Stomach (tissue), 9 donors: ENCODE data around the gene SPTLC1. TPM values are rescaled to one million over a fixed set of nuclear protein-coding genes. Genes with fewer than 3 reads are reported as not detected.
"Not testable (repeated sequence)": the region's sequence is repeated elsewhere in the genome, so short reads cannot be mapped to it uniquely, and the experiment has no call there.

Source experiments
- DNase-seq, 2 donors: peaks; one replicate each; pipeline versions ENCODE4 v3.0.0 to v3.0.0-alpha.2; 2013 to 2019
- H3K27ac ChIP-seq, 5 donors: fragments of 200-600 bp in 4 of 5; sonication (generic) in 4 of 5; one replicate each; pipeline ENCODE4 v1.5.1; 2013 to 2019; ENCODE audit warnings: mild to moderate bottlenecking in 1 of 5, moderate library complexity in 1 of 5
- H3K27me3 ChIP-seq, 3 donors: fragments of 200-600 bp; sonication (generic); one replicate each; pipeline ENCODE4 v1.5.1; 2017 to 2019; ENCODE audit warnings: mixed run types in 1 of 3
- H3K36me3 ChIP-seq, 4 donors: fragments of 200-600 bp; sonication (generic); 1 replicate in 3 of 4; 2 replicates in 1 of 4; pipeline ENCODE4 v1.5.1; 2016 to 2019
- H3K4me1 ChIP-seq, 4 donors: fragments of 200-600 bp; sonication (generic); one replicate each; pipeline ENCODE4 v1.5.1; 2016 to 2019
- H3K4me3 ChIP-seq, 4 donors: fragments of 200-600 bp; sonication (generic) in 3 of 4; one replicate each; pipeline ENCODE4 v1.5.1; 2016 to 2019; ENCODE audit warnings: mild to moderate bottlenecking in 1 of 4
- H3K9me3 ChIP-seq, 4 donors: fragments of 200-600 bp; sonication (generic); one replicate each; pipeline ENCODE4 v1.5.1; 2016 to 2019
- CTCF ChIP-seq, 7 experiments: fragments of 450-650 bp in 4 of 7; fragments of 200-600 bp in 3 of 7; sonication (generic) in 3 of 7; IDR thresholded peaks; one replicate each; pipeline ENCODE4 v1.5.1; 2016 to 2019; ENCODE audit warnings: antibody characterized with exemption in 7 of 7, control low read depth in 2 of 7, mild to moderate bottlenecking in 1 of 7
- EP300 ChIP-seq: sonication (generic); formaldehyde crosslinking; IDR thresholded peaks from one replicate; pipeline ENCODE4 v1.6.1; 2017; ENCODE audit warnings: antibody characterized with exemption
- POLR2A ChIP-seq, 4 donors: fragments of 450-650 bp; IDR thresholded peaks; one replicate each; pipeline ENCODE4 v1.6.1; 2016; ENCODE audit warnings: antibody characterized with exemption in 4 of 4, control low read depth in 2 of 4, mild to moderate bottlenecking in 1 of 4, moderate library complexity in 1 of 4
- POLR2AphosphoS5 ChIP-seq, 3 donors: sonication (generic); formaldehyde crosslinking; IDR thresholded peaks; one replicate each; pipeline ENCODE4 v1.6.1; 2016; ENCODE audit warnings: antibody characterized with exemption in 3 of 3
- WGBS, 5 donors: extraction: QIAGEN DNeasy Blood & Tissue Kit in 3 of 5; methylation state at CpG; one replicate each; pipeline versions ENCODE4 v1.1.5 to v1.1.7; 2013 to 2018; 5-methylcytosine and 5-hydroxymethylcytosine counted together
- intact Hi-C: fragments of 100-400 bp; cut with DNase I; formaldehyde crosslinking; loops from one replicate; pipeline ENCODE4 v1.15.1; 2023; ENCODE audit warnings: low total_unique reads
- polyA plus RNA-seq, 3 donors: library from polyadenylated mRNA; stranded (reverse); fragments of 200-250 nt; gene quantifications; one replicate each; pipeline ENCODE4 v1.2.3, GENCODE V29; 2013
- total RNA-seq, 5 donors: library from RNA; depleted of rRNA; stranded (reverse); fragments of >200 nt; gene quantifications; one replicate each; pipeline versions ENCODE4 v1.1.0 to v1.2.3, GENCODE V29; 2014 to 2016
- donor health status: healthy with polysubstance abuse.
- donor health status: Bipolar disorder and iron deficiency.
- donor health status: healthy.

The SPTLC1 gene
- total and polyA plus RNA-seq, 8 donors = 14.4 to 157 (median 49.2) TPM

- Histone ChIP-seq H3K36me3 (no peaks in the 10 kb centered on the region), H3K27ac (no peak overlapping the region), H3K9me3 (peaks cover 0 to 5% (median 2%) of the 10 kb centered on the region in 4 donors), H3K4me1 (no peaks in the 10 kb centered on the region), H3K4me3 (no peak overlapping the region), H3K27me3 (peaks cover 0 to 4% (median 0%) of the 10 kb centered on the region in 3 donors)
- WGBS, 5 donors = 75 to 88% (median 80%) methylated on average over 4 of the region's 4 CpGs
- no peak for DNase-seq
- intact Hi-C loops = no loop called here
- TF ChIP-seq CTCF (IDR thresholded peaks at IDR 0.05) (no peak), POLR2A (IDR thresholded peaks at IDR 0.05) (no peak), EP300 (no peak), POLR2AphosphoS5 (IDR thresholded peaks at IDR 0.05) (no peak)
Observed at GRCh38 chr9:92163276-92163675, 48.1 kb upstream of the SPTLC1 start.

- intact Hi-C loops = no loop called here
Observed at GRCh38 chr9:92160786-92161185, 45.6 kb upstream of the SPTLC1 start.

GRCh38 chr9:92159058-92159457 is 43.8 kb upstream of the SPTLC1 start:
- no peak for TF ChIP-seq POLR2A (IDR thresholded peaks at IDR 0.05)
- TF ChIP-seq POLR2AphosphoS5 (IDR thresholded peaks at IDR 0.05) = no peak
- no peak for TF ChIP-seq CTCF (IDR thresholded peaks at IDR 0.05)
- no peak for TF ChIP-seq EP300
- H3K4me3 ChIP-seq = no peak overlapping the region
- H3K9me3 ChIP-seq = no peaks in the 10 kb centered on the region
- intact Hi-C loops = no loop called here
- H3K4me1 ChIP-seq = no peaks in the 10 kb centered on the region
- peaks cover 0 to 4% (median 0%) of the 10 kb centered on the region in 3 donors for H3K27me3 ChIP-seq
- 76 to 85% (median 80%) methylated on average over 5 of the region's 5 CpGs for WGBS, 5 donors
- H3K27ac ChIP-seq = no peak overlapping the region
- H3K36me3 ChIP-seq = no peaks in the 10 kb centered on the region
- DNase-seq = no peak

More at GRCh38 chr9:92160786-92161185, 45.6 kb upstream of the SPTLC1 start:
- no peak for TF ChIP-seq CTCF (IDR thresholded peaks at IDR 0.05)
- no peak for TF ChIP-seq EP300
- Histone ChIP-seq H3K4me3 (no peak overlapping the region), H3K9me3 (peaks cover 0 to 5% (median 2%) of the 10 kb centered on the region in 4 donors), H3K27ac (no peak overlapping the region), H3K4me1 (no peaks in the 10 kb centered on the region), H3K27me3 (peaks cover 0 to 4% (median 0%) of the 10 kb centered on the region in 3 donors), H3K36me3 (no peaks in the 10 kb centered on the region)
- 82 to 92% (median 91%) methylated on average over 7 to 10 of the region's 10 CpGs for WGBS, 5 donors
- no peak for DNase-seq

GRCh38 chr9:92158097-92158601 is 42.9 kb upstream of the SPTLC1 start:
- Histone ChIP-seq H3K4me3 (no peak overlapping the region), H3K36me3 (no peaks in the 10 kb centered on the region), H3K27ac (no peak overlapping the region), H3K4me1 (no peaks in the 10 kb centered on the region), H3K27me3 (peaks cover 0 to 4% (median 0%) of the 10 kb centered on the region in 3 donors), H3K9me3 (no peaks in the 10 kb centered on the region)
- WGBS, 5 donors = 72 to 93% (median 89%) methylated on average over 6 to 10 of the region's 10 CpGs
- no peak for TF ChIP-seq CTCF (IDR thresholded peaks at IDR 0.05)
- TF ChIP-seq POLR2A (IDR thresholded peaks at IDR 0.05) = no peak
- no peak for TF ChIP-seq EP300
- no peak for TF ChIP-seq POLR2AphosphoS5 (IDR thresholded peaks at IDR 0.05)
- no peak for DNase-seq
- intact Hi-C loops = no loop called here

GRCh38 chr9:92155736-92156135 is 40.5 kb upstream of the SPTLC1 start:
- DNase-seq, H3K4me3 ChIP-seq, H3K36me3 ChIP-seq, H3K4me1 ChIP-seq, H3K27ac ChIP-seq, H3K9me3 ChIP-seq, H3K27me3 ChIP-seq, intact Hi-C loops: not testable (repeated sequence)
- 63 to 84% (median 82%) methylated on average over 7 to 12 of the region's 12 CpGs for WGBS, 5 donors
